HEK293 (cell line): ENCODE data around the gene TMEM212.

ENCODE experiments used
- CTCF ChIA-PET: fragments of 350-600 bp; formaldehyde crosslinking; extraction: SDS; loops from one replicate; lab custom pipeline; 2021; ENCODE audit warnings: antibody characterized with exemption; lab: Yijun Ruan, JAX
- POLR2A ChIA-PET: fragments of 300-600 bp; formaldehyde crosslinking; extraction: SDS; loops from one replicate; lab custom pipeline; 2020; ENCODE audit warnings: antibody characterized with exemption, inconsistent platforms; lab: Yijun Ruan, JAX
- H3K27ac ChIP-seq: fragments of 200-500 bp; sonication (Bioruptor generic); 2 replicates; pipeline ENCODE4 v1.5.1; 2014; ENCODE audit warnings: low read depth, low read length, control low read depth, inconsistent platforms; ENCODE audit errors: extremely low read depth
- H3K36me3 ChIP-seq, 2 experiments: fragments of 200-500 bp in 1 of 2; sonication (Bioruptor generic) in 1 of 2; 1 replicate in 1 of 2; 2 replicates in 1 of 2; pipeline ENCODE4 v1.5.1; 2014 to 2017; ENCODE audit warnings: inconsistent platforms in 2 of 2, low read length in 2 of 2; ENCODE audit not compliant: control insufficient read depth in 2 of 2, insufficient read depth in 1 of 2
- H3K4me1 ChIP-seq: fragments of 200-500 bp; sonication (Bioruptor generic); 2 replicates; pipeline ENCODE4 v1.5.1; 2014; ENCODE audit warnings: mild to moderate bottlenecking, low read length, inconsistent platforms; ENCODE audit not compliant: control insufficient read depth, insufficient read depth
- H3K4me3 ChIP-seq: 2 replicates; pipeline ENCODE4 v1.5.1; 2011; ENCODE audit warnings: low read depth, mild to moderate bottlenecking, control low read depth, low read length, moderate library complexity
- H3K9me3 ChIP-seq: fragments of 200-500 bp; sonication (Bioruptor generic); 2 replicates; pipeline ENCODE4 v1.5.1; 2014; ENCODE audit warnings: low read depth, low read length, inconsistent platforms; ENCODE audit not compliant: control insufficient read depth, insufficient read depth
- AEBP2 ChIP-seq: fragments of 450-650 bp; formaldehyde crosslinking; IDR thresholded peaks from 2 replicates; pipeline ENCODE4 v1.5.1; 2016; ENCODE audit warnings: missing biosample characterization, missing genetic modification characterization, borderline replicate concordance
- IKZF3 ChIP-seq: fragments of 450-650 bp; IDR thresholded peaks from 2 replicates; pipeline ENCODE4 v1.5.0; 2018; ENCODE audit warnings: missing biosample characterization, mild to moderate bottlenecking, missing genetic modification characterization, moderate library complexity
- KLF16 ChIP-seq: fragments of 450-650 bp; formaldehyde crosslinking; IDR thresholded peaks from 2 replicates; pipeline ENCODE4 v1.5.1; 2017; ENCODE audit warnings: missing biosample characterization, missing genetic modification characterization
- KLF8 ChIP-seq: fragments of 450-650 bp; formaldehyde crosslinking; IDR thresholded peaks from 2 replicates; pipeline ENCODE4 v1.5.1; 2016; ENCODE audit warnings: missing biosample characterization, missing genetic modification characterization
- SALL2 ChIP-seq: fragments of 450-650 bp; formaldehyde crosslinking; IDR thresholded peaks from 2 replicates; pipeline ENCODE4 v1.5.0; 2017; ENCODE audit warnings: missing biosample characterization, mild to moderate bottlenecking, missing genetic modification characterization, borderline replicate concordance
- SP7 ChIP-seq: fragments of 450-650 bp; formaldehyde crosslinking; IDR thresholded peaks from 2 replicates; pipeline ENCODE4 v1.5.1; 2016; ENCODE audit warnings: missing biosample characterization, missing genetic modification characterization
- YY1 ChIP-seq: fragments of 450-650 bp; formaldehyde crosslinking; IDR thresholded peaks from 2 replicates; pipeline ENCODE4 v1.5.1; 2018; ENCODE audit warnings: missing biosample characterization, missing genetic modification characterization
- ZBTB10 ChIP-seq: fragments of 450-650 bp; formaldehyde crosslinking; IDR thresholded peaks from 2 replicates; pipeline ENCODE4 v1.5.1; 2016; ENCODE audit warnings: missing biosample characterization, missing genetic modification characterization
- ZBTB49 ChIP-seq: fragments of 450-650 bp; formaldehyde crosslinking; IDR thresholded peaks from 2 replicates; pipeline ENCODE4 v1.5.1; 2016; ENCODE audit warnings: missing biosample characterization, missing genetic modification characterization, low read depth
- ZNF10 ChIP-seq: fragments of 450-650 bp; formaldehyde crosslinking; IDR thresholded peaks from 2 replicates; pipeline ENCODE4 v1.5.1; 2017; ENCODE audit warnings: missing biosample characterization, missing genetic modification characterization
- ZNF169 ChIP-seq: fragments of 450-650 bp; formaldehyde crosslinking; IDR thresholded peaks from 2 replicates; pipeline ENCODE4 v1.5.1; 2016; ENCODE audit warnings: missing biosample characterization, missing genetic modification characterization
- ZNF211 ChIP-seq: fragments of 450-650 bp; formaldehyde crosslinking; IDR thresholded peaks from 2 replicates; pipeline ENCODE4 v1.5.1; 2016; ENCODE audit warnings: low read depth, missing biosample characterization, missing genetic modification characterization
- ZNF214 ChIP-seq: fragments of 450-650 bp; formaldehyde crosslinking; IDR thresholded peaks from 2 replicates; pipeline ENCODE4 v1.5.1; 2017; ENCODE audit warnings: missing biosample characterization, mild to moderate bottlenecking, missing genetic modification characterization, borderline replicate concordance
- ZNF221 ChIP-seq: fragments of 450-650 bp; formaldehyde crosslinking; IDR thresholded peaks from 2 replicates; pipeline ENCODE4 v1.5.1; 2017; ENCODE audit warnings: missing biosample characterization, missing genetic modification characterization, borderline replicate concordance
- ZNF37A ChIP-seq: fragments of 450-650 bp; IDR thresholded peaks from 2 replicates; pipeline ENCODE4 v1.5.1; 2018; ENCODE audit warnings: missing biosample characterization, missing genetic modification characterization
- ZNF416 ChIP-seq: fragments of 450-650 bp; formaldehyde crosslinking; IDR thresholded peaks from 2 replicates; pipeline ENCODE4 v1.5.1; 2016; ENCODE audit warnings: missing biosample characterization, missing genetic modification characterization
- ZNF488 ChIP-seq: fragments of 450-650 bp; formaldehyde crosslinking; IDR thresholded peaks from 2 replicates; pipeline ENCODE4 v1.5.1; 2016; ENCODE audit warnings: missing biosample characterization, missing genetic modification characterization
- ZNF510 ChIP-seq: fragments of 450-650 bp; formaldehyde crosslinking; IDR thresholded peaks from 2 replicates; pipeline ENCODE4 v1.5.1; 2018; ENCODE audit warnings: mild to moderate bottlenecking, missing genetic modification characterization, missing biosample characterization; ENCODE audit not compliant: insufficient replicate concordance
- ZNF571 ChIP-seq: fragments of 450-650 bp; formaldehyde crosslinking; IDR thresholded peaks from 2 replicates; pipeline ENCODE4 v1.5.0; 2017; ENCODE audit warnings: missing biosample characterization, missing genetic modification characterization
- ZNF585B ChIP-seq: fragments of 450-650 bp; formaldehyde crosslinking; IDR thresholded peaks from 2 replicates; pipeline ENCODE4 v1.5.1; 2016; ENCODE audit warnings: missing biosample characterization, missing genetic modification characterization
- ZNF626 ChIP-seq: fragments of 450-650 bp; sonication (Bioruptor Pico); formaldehyde crosslinking; IDR thresholded peaks from 2 replicates; pipeline ENCODE4 v1.5.1; 2018; ENCODE audit warnings: missing biosample characterization, missing genetic modification characterization, inconsistent platforms
- ZXDB ChIP-seq: fragments of 450-650 bp; formaldehyde crosslinking; IDR thresholded peaks from 2 replicates; pipeline ENCODE4 v1.5.1; 2016; ENCODE audit warnings: missing biosample characterization, missing genetic modification characterization
- TF ChIP-seq, protein P1 (sequence below): fragments of 450-650 bp; formaldehyde crosslinking; IDR thresholded peaks from 2 replicates; pipeline ENCODE4 v1.5.1; 2017; ENCODE audit warnings: missing biosample characterization, missing genetic modification characterization

TMEM212 gene

GRCh38 chr3:171812811-171813210 lies 30.3 kb upstream of the TMEM212 start:
- Histone ChIP-seq H3K27ac (no peak overlapping the region), H3K9me3 (no peaks in the 10 kb centered on the region), H3K4me3 (no peak overlapping the region), H3K4me1 (no peaks in the 10 kb centered on the region), H3K36me3 (no peaks in the 10 kb centered on the region)
- no peak for TF ChIP-seq ZNF214 (tag by site-specific recombination)
- TF ChIP-seq ZBTB49, result no peak
- TF ChIP-seq ZNF416, result no peak
- TF ChIP-seq ZNF169 (tag by site-specific recombination), result no peak
- no peak for TF ChIP-seq IKZF3
- TF ChIP-seq, protein P1, sequence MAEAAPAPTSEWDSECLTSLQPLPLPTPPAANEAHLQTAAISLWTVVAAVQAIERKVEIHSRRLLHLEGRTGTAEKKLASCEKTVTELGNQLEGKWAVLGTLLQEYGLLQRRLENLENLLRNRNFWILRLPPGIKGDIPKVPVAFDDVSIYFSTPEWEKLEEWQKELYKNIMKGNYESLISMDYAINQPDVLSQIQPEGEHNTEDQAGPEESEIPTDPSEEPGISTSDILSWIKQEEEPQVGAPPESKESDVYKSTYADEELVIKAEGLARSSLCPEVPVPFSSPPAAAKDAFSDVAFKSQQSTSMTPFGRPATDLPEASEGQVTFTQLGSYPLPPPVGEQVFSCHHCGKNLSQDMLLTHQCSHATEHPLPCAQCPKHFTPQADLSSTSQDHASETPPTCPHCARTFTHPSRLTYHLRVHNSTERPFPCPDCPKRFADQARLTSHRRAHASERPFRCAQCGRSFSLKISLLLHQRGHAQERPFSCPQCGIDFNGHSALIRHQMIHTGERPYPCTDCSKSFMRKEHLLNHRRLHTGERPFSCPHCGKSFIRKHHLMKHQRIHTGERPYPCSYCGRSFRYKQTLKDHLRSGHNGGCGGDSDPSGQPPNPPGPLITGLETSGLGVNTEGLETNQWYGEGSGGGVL (tag by site-specific recombination), result no peak
- no peak for TF ChIP-seq ZNF571
- no peak for TF ChIP-seq ZNF221 (tag by site-specific recombination)
- TF ChIP-seq AEBP2 (tag by site-specific recombination), result no peak
- TF ChIP-seq ZNF37A (tag by site-specific recombination), result no peak
- no peak for TF ChIP-seq ZNF626 (tag by site-specific recombination)
- TF ChIP-seq ZBTB10 (tag by site-specific recombination), result no peak
- TF ChIP-seq YY1 (tag by site-specific recombination), result no peak
- TF ChIP-seq ZNF211, result no peak
- POLR2A ChIA-PET, result no interaction called here
- CTCF ChIA-PET, result interaction anchor here (0.6 to 3.7 kb wide), 3 partner anchors 17 to 40 kb away, joined by 3 to 19 read pairs (median 3); no protein-coding TSS in a partner anchor

GRCh38 chr3:171813278-171813896 lies 29.8 kb upstream of the TMEM212 start:
- H3K27ac ChIP-seq, result no peak overlapping the region
- ChIA-PET CTCF (no interaction called here), POLR2A (no interaction called here)

More at GRCh38 chr3:171813278-171813896, 29.8 kb upstream of the TMEM212 start:
- Histone ChIP-seq H3K36me3 (no peaks in the 10 kb centered on the region), H3K9me3 (no peaks in the 10 kb centered on the region), H3K4me3 (no peak overlapping the region), H3K4me1 (no peaks in the 10 kb centered on the region)
- TF ChIP-seq SALL2 (no peak), ZNF10 (tag by site-specific recombination) (no peak), ZNF585B (tag by site-specific recombination) (no peak), ZXDB (tag by site-specific recombination) (no peak), SP7 (tag by site-specific recombination) (no peak), KLF8 (tag by site-specific recombination) (no peak), ZNF510 (tag by site-specific recombination) (no peak), KLF16 (tag by site-specific recombination) (no peak), ZNF488 (tag by site-specific recombination) (no peak)
- TF ChIP-seq, all 188 proteins: peak for 0
